Brain microvascular endothelial cell (primary cell): Measurements from ENCODE around the gene COL20A1.

Experiments used
- DNase-seq: peaks from one replicate; pipeline ENCODE4 v3.0.0-alpha.2; 2020
- H3K27ac ChIP-seq: fragments of 250-450 bp; sonication (Bioruptor Pico); 2 replicates; pipeline ENCODE4 v1.5.1; 2020; ENCODE audit warnings: mild to moderate bottlenecking, moderate library complexity
- H3K27me3 ChIP-seq: fragments of 250-450 bp; sonication (Bioruptor Pico); replicated peaks from 2 replicates; pipeline ENCODE4 v1.5.1; 2020; ENCODE audit warnings: mild to moderate bottlenecking
- H3K36me3 ChIP-seq: fragments of 250-450 bp; sonication (Bioruptor Pico); replicated peaks from 2 replicates; pipeline ENCODE4 v1.5.1; 2020; ENCODE audit warnings: mild to moderate bottlenecking
- H3K4me3 ChIP-seq: 2 replicates; pipeline ENCODE4 v1.5.1; 2011; ENCODE audit warnings: low read depth, mild to moderate bottlenecking, control low read depth, low read length, moderate library complexity
- CTCF ChIP-seq: IDR thresholded peaks from 2 replicates; pipeline ENCODE4 v1.5.1; 2011; ENCODE audit warnings: low read depth, mild to moderate bottlenecking, moderate library complexity, low read length, control low read depth, inconsistent platforms; ENCODE audit errors: missing control alignments
- in situ Hi-C: cut with HindIII; loops from 2 replicates; pipeline ENCODE4 v1.10.0; 2017; ENCODE audit warnings: low sequenced_read_pairs, low pct_ligation_motif_present

COL20A1 gene

GRCh38 chr20:63362436-63363009, 69.5 kb downstream of the COL20A1 start:
- no peaks in the 10 kb centered on the region for H3K36me3 ChIP-seq
- in situ Hi-C loops: no loop called here
- DNase-seq: no peak
- no peak for TF ChIP-seq CTCF
- H3K4me3 ChIP-seq: no peak overlapping the region
- peaks cover 19% of the 10 kb centered on the region for H3K27me3 ChIP-seq
- H3K27ac ChIP-seq: no peak overlapping the region

GRCh38 chr20:63363013-63363957, 70.3 kb downstream of the COL20A1 start:
- no peak overlapping the region for H3K4me3 ChIP-seq
- H3K27me3 ChIP-seq: peaks cover 19% of the 10 kb centered on the region
- DNase-seq: no peak
- H3K36me3 ChIP-seq: no peaks in the 10 kb centered on the region
- in situ Hi-C loops: no loop called here
- no peak for TF ChIP-seq CTCF
- no peak overlapping the region for H3K27ac ChIP-seq

- DNase-seq: no peak
- in situ Hi-C loops: no loop called here
- TF ChIP-seq CTCF: no peak
- no peaks in the 10 kb centered on the region for H3K36me3 ChIP-seq
- no peak overlapping the region for H3K4me3 ChIP-seq
- H3K27me3 ChIP-seq: peaks cover 19% of the 10 kb centered on the region
- H3K27ac ChIP-seq: no peak overlapping the region
Measured at GRCh38 chr20:63363981-63364561, 71.1 kb downstream of the COL20A1 start.

GRCh38 chr20:63364801-63365585, 72.0 kb downstream of the COL20A1 start:
- Histone ChIP-seq H3K4me3 (no peak overlapping the region), H3K27me3 (peaks cover 19% of the 10 kb centered on the region), H3K36me3 (no peaks in the 10 kb centered on the region), H3K27ac (no peak overlapping the region)
- TF ChIP-seq CTCF: no peak
- in situ Hi-C loops: no loop called here
- DNase-seq: no peak

GRCh38 chr20:63365601-63366389, 72.8 kb downstream of the COL20A1 start:
- no peak for DNase-seq
- TF ChIP-seq CTCF: no peak
- H3K4me3 ChIP-seq: no peak overlapping the region
- H3K27ac ChIP-seq: no peak overlapping the region
- H3K27me3 ChIP-seq: peaks cover 12% of the 10 kb centered on the region
- in situ Hi-C loops: no loop called here
- H3K36me3 ChIP-seq: no peaks in the 10 kb centered on the region
